Activated T-helper 1 cell treated with anti-CD3 and anti-CD28 coated beads, Interleukin-2, amount 50 U/mL, for 16 hours (primary cell): Measurements from ENCODE around the gene CUL7.
"Not testable (repeated sequence)": the region's sequence is repeated elsewhere in the genome, so short reads cannot be mapped to it uniquely, and the experiment has no call there.

Experiments used
- DNase-seq, 2 donors: peaks; one replicate each; pipeline ENCODE4 v3.0.0-alpha.2; 2020; ENCODE audit warnings: low read depth in 1 of 2, low spot score in 1 of 2

The CUL7 gene

GRCh38 chr6:43047998-43048397, 5.7 kb downstream of the CUL7 start:
- no peak for DNase-seq

GRCh38 chr6:43045371-43045930, 8.2 kb downstream of the CUL7 start:
- no peak for DNase-seq

GRCh38 chr6:43043310-43043709, 10.3 kb downstream of the CUL7 start:
- no peak for DNase-seq

- DNase-seq = not testable (repeated sequence)
Measured at GRCh38 chr6:43041475-43041874, 12.2 kb downstream of the CUL7 start.

- no peak for DNase-seq
Measured at GRCh38 chr6:43040542-43041257, 13.0 kb downstream of the CUL7 start.

GRCh38 chr6:43038727-43039126, 14.9 kb downstream of the CUL7 start:
- DNase-seq = no peak

GRCh38 chr6:43037706-43038105, 15.9 kb downstream of the CUL7 start:
- no peak for DNase-seq

- no peak for DNase-seq
Measured at GRCh38 chr6:43037197-43037596, 16.5 kb downstream of the CUL7 start.

- no peak for DNase-seq
Measured at GRCh38 chr6:43036712-43037111, 16.9 kb downstream of the CUL7 start.

- DNase-seq = no peak
Measured at GRCh38 chr6:43035495-43036194, 18.0 kb downstream of the CUL7 start.

- DNase-seq = no peak
Measured at GRCh38 chr6:43034190-43034525, 19.5 kb downstream of the CUL7 start.

GRCh38 chr6:43033496-43034189, 20.0 kb downstream of the CUL7 start:
- DNase-seq = no peak

- DNase-seq = no peak
Measured at GRCh38 chr6:43032326-43032725, 21.3 kb downstream of the CUL7 start.

- no peak for DNase-seq
Measured at GRCh38 chr6:43029120-43029519, 24.5 kb downstream of the CUL7 start.

- no peak for DNase-seq
Measured at GRCh38 chr6:43026365-43026764, 27.3 kb downstream of the CUL7 start.

GRCh38 chr6:43024436-43024835, 29.2 kb downstream of the CUL7 start:
- DNase-seq = no peak

- DNase-seq = peak; percentile 33 to 66
Measured at GRCh38 chr6:43021270-43022047, 32.2 kb downstream of the CUL7 start, which contains the start of gene RRP36. RRP36 (plus strand) TSS chr6:43021623; CDS start chr6:43021655, 32 bp downstream.

- DNase-seq = no peak
Measured at GRCh38 chr6:43020847-43021246, 32.8 kb downstream of the CUL7 start.

- no peak for DNase-seq
Measured at GRCh38 chr6:43020052-43020705, 33.5 kb downstream of the CUL7 start.

GRCh38 chr6:43019152-43019551, 34.5 kb downstream of the CUL7 start:
- DNase-seq = no peak

GRCh38 chr6:43016943-43017334, 36.7 kb downstream of the CUL7 start:
- DNase-seq = no peak
